HEK293T (cell line): ENCODE results near the gene IGSF23.
A peak's percentile ranks its signal among the peaks of the same experiment; 100 is the strongest.

Experiments used
- CTCF ChIA-PET: fragments of 350-600 bp; formaldehyde crosslinking; extraction: SDS; loops from one replicate; lab custom pipeline; 2021; ENCODE audit warnings: antibody characterized with exemption, inconsistent platforms; lab: Yijun Ruan, JAX
- POLR2A ChIA-PET: fragments of 350-600 bp; formaldehyde crosslinking; extraction: SDS; loops from one replicate; lab custom pipeline; 2020; ENCODE audit warnings: antibody characterized with exemption, inconsistent platforms; lab: Yijun Ruan, JAX
- DNase-seq: peaks from one replicate; pipeline ENCODE4 v3.0.0; 2012; ENCODE audit warnings: mixed read lengths; ENCODE audit errors: extremely low spot score
- ARNT ChIP-seq: fragments of 450-650 bp; IDR thresholded peaks from 2 replicates; pipeline ENCODE4 v1.6.1; 2017; ENCODE audit warnings: mild to moderate bottlenecking
- BHLHE40 ChIP-seq: fragments of 450-650 bp; IDR thresholded peaks from 2 replicates; pipeline ENCODE4 v1.6.1; 2016; ENCODE audit warnings: mild to moderate bottlenecking, moderate library complexity, borderline replicate concordance
- CTBP1 ChIP-seq: fragments of 450-650 bp; IDR thresholded peaks from 2 replicates; pipeline ENCODE4 v1.6.1; 2016; ENCODE audit warnings: borderline replicate concordance
- ELF4 ChIP-seq: fragments of 450-650 bp; IDR thresholded peaks from 2 replicates; pipeline ENCODE4 v1.6.1; 2017; ENCODE audit warnings: antibody characterized with exemption
- FOXA1 ChIP-seq: fragments of 450-650 bp; IDR thresholded peaks from 2 replicates; pipeline ENCODE4 v1.6.1; 2016; ENCODE audit warnings: mild to moderate bottlenecking
- FOXK2 ChIP-seq: fragments of 450-650 bp; IDR thresholded peaks from 2 replicates; pipeline ENCODE4 v1.6.1; 2016; ENCODE audit warnings: mild to moderate bottlenecking
- FOXM1 ChIP-seq: fragments of 450-650 bp; IDR thresholded peaks from 2 replicates; pipeline ENCODE4 v1.6.1; 2017; ENCODE audit warnings: mild to moderate bottlenecking, borderline replicate concordance
- HDGF ChIP-seq: fragments of 450-650 bp; IDR thresholded peaks from 2 replicates; pipeline ENCODE4 v1.6.1; 2017; ENCODE audit warnings: antibody characterized with exemption, borderline replicate concordance
- L3MBTL2 ChIP-seq: fragments of 450-650 bp; conservative IDR thresholded peaks from 2 replicates; pipeline ENCODE4 v1.6.1; 2016; ENCODE audit warnings: mild to moderate bottlenecking
- LEF1 ChIP-seq: fragments of 450-650 bp; IDR thresholded peaks from 2 replicates; pipeline ENCODE4 v1.6.1; 2017; ENCODE audit warnings: mild to moderate bottlenecking, borderline replicate concordance
- NFRKB ChIP-seq: fragments of 450-650 bp; IDR thresholded peaks from 2 replicates; pipeline ENCODE4 v1.6.1; 2016; ENCODE audit warnings: mild to moderate bottlenecking, moderate library complexity
- SP1 ChIP-seq: fragments of 450-650 bp; IDR thresholded peaks from 2 replicates; pipeline ENCODE4 v1.6.1; 2017
- SUZ12 ChIP-seq: fragments of 450-650 bp; IDR thresholded peaks from 2 replicates; pipeline ENCODE4 v1.6.1; 2016; ENCODE audit warnings: mild to moderate bottlenecking
- TARDBP ChIP-seq: fragments of 450-650 bp; IDR thresholded peaks from 2 replicates; pipeline ENCODE4 v1.6.1; 2016
- ZNF384 ChIP-seq: fragments of 450-650 bp; IDR thresholded peaks from 2 replicates; pipeline ENCODE4 v1.6.1; 2016
- TF ChIP-seq, protein P1 (sequence below): fragments of 450-650 bp; IDR thresholded peaks from 2 replicates; pipeline ENCODE4 v1.6.1; 2016

The IGSF23 gene

DNA sequence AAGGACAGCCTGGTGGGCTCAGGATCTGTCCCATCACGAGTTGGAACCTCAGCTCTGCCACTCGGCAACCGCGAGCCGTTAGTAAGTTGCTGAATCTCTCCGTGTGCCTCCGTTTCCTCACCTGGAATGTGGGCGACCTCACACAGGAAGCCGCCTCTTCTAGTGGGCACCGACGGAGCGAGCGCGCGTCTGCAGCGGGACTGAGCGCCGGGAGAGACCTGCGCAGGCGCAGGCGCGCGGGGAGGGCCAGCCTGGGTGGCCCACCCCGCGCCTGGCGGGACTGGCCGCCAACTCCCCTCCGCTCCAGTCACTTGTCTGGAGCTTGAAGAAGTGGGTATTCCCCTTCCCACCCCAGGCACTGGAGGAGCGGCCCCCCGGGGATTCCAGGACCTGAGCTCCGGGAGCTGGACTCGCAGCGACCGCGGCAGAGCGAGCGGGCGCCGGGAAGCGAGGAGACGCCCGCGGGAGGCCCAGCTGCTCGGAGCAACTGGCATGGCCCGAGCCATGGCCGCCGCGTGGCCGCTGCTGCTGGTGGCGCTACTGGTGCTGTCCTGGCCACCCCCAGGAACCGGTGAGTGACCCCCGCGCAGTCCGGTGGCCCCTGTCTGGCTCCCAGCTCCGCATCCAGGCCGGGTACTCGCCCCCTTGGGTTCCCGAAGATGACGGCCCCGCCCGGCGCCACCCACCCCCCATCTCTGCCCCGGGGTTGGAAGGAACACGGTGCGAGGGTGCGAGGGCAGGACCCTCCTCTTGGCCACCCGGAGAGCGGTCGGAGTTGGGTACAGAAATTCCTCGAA lies 30.4 kb downstream of the IGSF23 start, which contains the start of gene PVR:
Gene PVR (plus strand): TSS at position 306 of the 797 bp plus-strand sequence. CDS start 187 bp downstream, at position 493.
- CTCF ChIA-PET: interaction anchor here (0.8 kb wide), 1 partner anchor 73 kb away, joined by 3 read pairs; no protein-coding TSS in a partner anchor
- DNase-seq: peak; percentile 90
- POLR2A ChIA-PET: interaction anchor here (0.7 to 1.6 kb wide), 7 partner anchors 9 to 45 kb away, joined by 3 to 10 read pairs (median 5); no protein-coding TSS in a partner anchor
- TF ChIP-seq L3MBTL2: peak; percentile 74
- TF ChIP-seq FOXM1: peak; percentile 67; the same call in 1 of the 2 replicates
- TF ChIP-seq CTBP1: no peak
- no peak for TF ChIP-seq FOXK2
- TF ChIP-seq TARDBP: no peak
- no peak for TF ChIP-seq SP1
- TF ChIP-seq, protein P1, sequence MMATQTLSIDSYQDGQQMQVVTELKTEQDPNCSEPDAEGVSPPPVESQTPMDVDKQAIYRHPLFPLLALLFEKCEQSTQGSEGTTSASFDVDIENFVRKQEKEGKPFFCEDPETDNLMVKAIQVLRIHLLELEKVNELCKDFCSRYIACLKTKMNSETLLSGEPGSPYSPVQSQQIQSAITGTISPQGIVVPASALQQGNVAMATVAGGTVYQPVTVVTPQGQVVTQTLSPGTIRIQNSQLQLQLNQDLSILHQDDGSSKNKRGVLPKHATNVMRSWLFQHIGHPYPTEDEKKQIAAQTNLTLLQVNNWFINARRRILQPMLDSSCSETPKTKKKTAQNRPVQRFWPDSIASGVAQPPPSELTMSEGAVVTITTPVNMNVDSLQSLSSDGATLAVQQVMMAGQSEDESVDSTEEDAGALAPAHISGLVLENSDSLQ: no peak
- no peak for TF ChIP-seq BHLHE40

DNA sequence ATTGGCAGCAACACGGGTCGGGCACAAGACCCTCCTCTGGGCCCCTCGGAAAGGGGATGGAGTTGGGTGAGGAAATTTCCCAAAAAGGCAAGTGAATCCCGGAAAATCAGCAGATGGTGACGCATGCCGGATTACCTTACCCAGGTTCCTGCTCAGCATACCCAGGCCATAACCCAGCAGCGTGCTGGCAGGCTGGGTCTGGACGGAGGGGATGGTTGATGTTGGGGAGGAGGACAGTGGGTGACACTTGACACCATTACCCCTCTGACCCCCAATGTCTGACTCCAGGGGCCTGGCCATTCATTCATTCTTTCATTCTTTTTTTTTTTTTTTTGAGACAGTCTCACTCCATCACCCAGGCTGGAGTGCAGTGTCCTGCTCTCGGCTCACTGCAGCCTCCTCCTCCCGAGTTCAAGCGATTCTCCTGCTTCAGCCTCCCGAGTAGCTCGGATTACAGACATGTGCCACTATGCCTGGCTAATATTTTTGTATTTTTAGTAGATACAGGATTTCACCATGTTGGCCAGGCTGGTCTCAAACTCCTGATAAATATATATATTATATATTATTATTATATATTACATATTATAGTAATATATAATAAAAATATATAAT lies 31.1 kb downstream of the IGSF23 start:
- POLR2A ChIA-PET: interaction anchor here (0.9 to 1.6 kb wide), 6 partner anchors 9 to 35 kb away, joined by 3 to 10 read pairs (median 5); no protein-coding TSS in a partner anchor
- CTCF ChIA-PET: interaction anchor here (0.7 to 0.8 kb wide), 2 partner anchors 60 to 74 kb away, joined by 3 to 4 read pairs; no protein-coding TSS in a partner anchor
- DNase-seq: peak; percentile 53
- TF ChIP-seq ZNF384: peak; percentile 88
- TF ChIP-seq SP1: no peak

DNA sequence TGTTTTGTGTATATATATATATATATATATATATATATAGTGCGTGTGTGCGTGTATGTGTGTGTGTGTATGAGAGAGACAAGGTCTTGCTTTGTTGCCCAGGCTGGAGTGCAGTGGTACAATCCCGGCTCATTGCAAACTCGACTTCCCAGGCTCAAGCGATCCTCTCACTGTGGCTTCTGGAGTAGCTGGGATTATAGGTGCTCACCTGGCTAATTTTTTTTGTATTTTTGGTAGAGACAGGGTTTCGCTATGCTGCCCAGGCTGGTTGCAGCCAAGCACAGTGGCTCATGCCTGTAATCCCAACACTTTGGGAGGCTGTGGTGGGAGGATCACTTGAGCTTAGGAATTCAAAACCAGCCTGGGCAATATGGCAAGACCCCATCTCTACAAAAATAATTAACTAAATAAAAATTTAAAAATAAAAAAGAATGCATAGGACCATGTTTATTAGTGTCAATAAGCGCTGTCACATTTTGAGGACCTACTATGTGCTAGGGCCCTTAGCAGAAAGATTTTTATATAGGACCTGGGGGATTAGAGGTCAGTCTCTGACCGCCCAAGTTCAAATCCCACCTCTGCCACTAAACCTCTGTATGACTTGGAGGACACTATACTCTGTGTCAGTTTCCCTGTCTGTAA lies 32.2 kb downstream of the IGSF23 start:
- DNase-seq: no peak
- TF ChIP-seq ARNT (no peak), ELF4 (no peak), TARDBP (no peak), CTBP1 (no peak), SUZ12 (no peak), FOXM1 (no peak), LEF1 (no peak), BHLHE40 (no peak)
- POLR2A ChIA-PET: no interaction called here
- CTCF ChIA-PET: no interaction called here

DNA sequence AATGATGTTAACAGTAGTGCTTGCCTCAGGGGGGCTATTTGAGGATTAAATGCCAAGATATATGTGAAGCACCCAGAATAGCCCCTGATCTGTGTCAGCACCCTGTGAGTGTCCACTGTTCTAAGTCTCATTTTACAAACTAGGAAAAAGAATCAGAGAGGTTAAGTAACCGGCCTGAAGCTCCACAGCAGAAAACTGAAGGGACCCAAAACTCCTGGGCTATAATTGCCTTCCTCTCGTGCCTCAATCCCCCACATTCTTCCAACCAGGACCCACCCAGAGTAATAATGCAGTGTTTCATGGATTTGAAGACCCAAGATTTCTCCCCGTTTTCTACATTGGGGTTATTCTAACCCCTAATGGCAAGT lies 32.7 kb downstream of the IGSF23 start:
- CTCF ChIA-PET: no interaction called here

DNA sequence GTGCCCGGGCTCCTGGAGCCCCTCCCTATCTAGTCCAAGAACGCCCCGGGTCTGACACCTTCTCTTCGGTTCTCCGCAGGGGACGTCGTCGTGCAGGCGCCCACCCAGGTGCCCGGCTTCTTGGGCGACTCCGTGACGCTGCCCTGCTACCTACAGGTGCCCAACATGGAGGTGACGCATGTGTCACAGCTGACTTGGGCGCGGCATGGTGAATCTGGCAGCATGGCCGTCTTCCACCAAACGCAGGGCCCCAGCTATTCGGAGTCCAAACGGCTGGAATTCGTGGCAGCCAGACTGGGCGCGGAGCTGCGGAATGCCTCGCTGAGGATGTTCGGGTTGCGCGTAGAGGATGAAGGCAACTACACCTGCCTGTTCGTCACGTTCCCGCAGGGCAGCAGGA lies 33.8 kb downstream of the IGSF23 start:
- CTCF ChIA-PET: no interaction called here
- DNase-seq: no peak
- TF ChIP-seq ARNT (no peak), CTBP1 (no peak), FOXM1 (no peak), ELF4 (no peak), SUZ12 (no peak), LEF1 (no peak), NFRKB (no peak), FOXK2 (no peak)
- TF ChIP-seq, protein P1: no peak
- POLR2A ChIA-PET: no interaction called here

More for the DNA sequence above, 32.7 kb downstream of the IGSF23 start:
- POLR2A ChIA-PET: no interaction called here
- TF ChIP-seq NFRKB (no peak), SUZ12 (no peak), ARNT (no peak), SP1 (no peak), TARDBP (no peak), CTBP1 (no peak), BHLHE40 (no peak), ELF4 (no peak), HDGF (no peak), L3MBTL2 (no peak), FOXA1 (no peak), LEF1 (no peak)
- TF ChIP-seq, protein P1: no peak
- no peak for DNase-seq

DNA sequence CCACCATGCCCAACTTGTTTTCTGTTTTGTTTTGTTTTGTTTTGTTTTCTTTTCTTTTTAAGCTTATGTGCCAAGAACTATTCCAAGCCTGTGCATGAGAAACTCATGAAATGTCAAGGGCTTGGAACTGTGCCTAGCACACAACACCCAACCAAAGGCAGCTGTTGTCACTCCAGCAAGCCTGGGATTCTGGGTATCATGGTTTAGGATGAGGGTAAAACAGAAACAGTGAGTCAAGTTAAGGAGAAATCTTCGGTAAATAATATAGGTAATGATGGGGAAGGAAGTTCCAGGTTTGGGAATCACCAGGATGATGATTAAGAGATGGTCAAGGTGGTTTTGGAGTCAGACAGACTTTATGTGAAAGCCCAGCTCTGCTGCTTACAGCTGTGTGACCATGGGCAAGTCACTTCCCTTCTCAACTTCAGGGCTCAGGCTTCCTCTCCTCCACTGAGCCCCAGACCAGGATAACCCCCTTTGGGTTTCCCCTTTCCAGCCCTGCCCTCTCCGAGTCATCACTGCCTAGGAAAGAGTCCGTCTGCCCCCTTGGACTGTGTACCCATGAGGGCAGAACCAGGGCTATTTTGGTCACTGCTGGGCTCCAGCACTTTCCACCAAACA lies 35.4 kb downstream of the IGSF23 start:
- ChIA-PET CTCF (interaction anchor here (1.0 kb wide), 1 partner anchor 78 kb away, joined by 5 read pairs; no protein-coding TSS in a partner anchor), POLR2A (no interaction called here)
- no peak for TF ChIP-seq HDGF
- TF ChIP-seq LEF1: no peak
- TF ChIP-seq NFRKB: no peak
- TF ChIP-seq ZNF384: no peak
- no peak for TF ChIP-seq FOXK2
- TF ChIP-seq FOXA1: no peak
- no peak for TF ChIP-seq CTBP1
- no peak for TF ChIP-seq ELF4
- no peak for TF ChIP-seq SUZ12
- no peak for DNase-seq
